K562 (cell line): ENCODE results near the gene ZNF800. TPM values are rescaled to one million over a fixed set of nuclear protein-coding genes. Genes with fewer than 3 reads are reported as not detected.
A peak's percentile ranks its signal among the peaks of the same experiment; 100 is the strongest.

Source experiments
- CHD1 ChIP-seq: fragments of 200-600 bp; sonication (generic); IDR thresholded peaks from one replicate; pipeline ENCODE4 v1.6.1; 2012; ENCODE audit warnings: mild to moderate bottlenecking, moderate library complexity, low read length, inconsistent platforms
- ETV6 ChIP-seq, 3 experiments: fragments of 150-350 bp in 1 of 3; sonication (generic) in 1 of 3; formaldehyde crosslinking in 1 of 3; IDR thresholded peaks; 2 replicates each; pipeline versions ENCODE4 v1.6.1 to v1.8.0; 2014 to 2022; ENCODE audit warnings: borderline replicate concordance in 2 of 3, low read depth in 2 of 3, antibody characterized with exemption in 1 of 3, low read length in 1 of 3, mild to moderate bottlenecking in 1 of 3, missing genetic modification reagents in 1 of 3
- HDAC1 ChIP-seq, 2 experiments: fragments of 450-650 bp; IDR thresholded peaks; 2 replicates each; pipeline ENCODE4 v1.6.1; 2016 to 2017; ENCODE audit warnings: inconsistent platforms in 1 of 2, mild to moderate bottlenecking in 1 of 2, moderate library complexity in 1 of 2
- HDGF ChIP-seq: fragments of 450-650 bp; IDR thresholded peaks from 2 replicates; pipeline ENCODE4 v1.6.1; 2016
- ILF3 ChIP-seq: fragments of 450-650 bp; IDR thresholded peaks from 2 replicates; pipeline ENCODE4 v1.6.1; 2018; ENCODE audit warnings: antibody characterized with exemption, mild to moderate bottlenecking, moderate library complexity, borderline replicate concordance
- ILK ChIP-seq: fragments of 450-650 bp; IDR thresholded peaks from 2 replicates; pipeline ENCODE4 v1.6.1; 2016; ENCODE audit warnings: missing genetic modification characterization, low read depth, mild to moderate bottlenecking, missing compliant biosample characterization, moderate library complexity, borderline replicate concordance
- MCM2 ChIP-seq: fragments of 450-650 bp; IDR thresholded peaks from 2 replicates; pipeline ENCODE4 v1.6.1; 2017; ENCODE audit warnings: low read depth, mild to moderate bottlenecking
- MTF1 ChIP-seq: fragments of 250-450 bp; sonication (Bioruptor Pico); IDR thresholded peaks from 2 replicates; pipeline ENCODE4 v1.9.0; 2021; ENCODE audit warnings: moderate library complexity, mild to moderate bottlenecking, inconsistent platforms, borderline replicate concordance
- POLR2AphosphoS2 ChIP-seq: IDR thresholded peaks from 2 replicates; pipeline ENCODE4 v1.6.1; 2012; ENCODE audit warnings: low read length, improper control_type of control experiment
- RUNX1 ChIP-seq: sonication (generic); IDR thresholded peaks from 2 replicates; pipeline ENCODE4 v1.6.1; 2016; ENCODE audit warnings: antibody characterized with exemption, low read depth
- SMAD4 ChIP-seq: fragments of 250-450 bp; sonication (Bioruptor Pico); conservative IDR thresholded peaks from 2 replicates; pipeline ENCODE4 v1.8.0; 2021; ENCODE audit warnings: inconsistent platforms, mild to moderate bottlenecking, moderate library complexity
- SOX6 ChIP-seq: fragments of 450-650 bp; IDR thresholded peaks from 2 replicates; pipeline ENCODE4 v1.6.1; 2014; ENCODE audit warnings: mild to moderate bottlenecking
- SRF ChIP-seq, 2 experiments: fragments of 250-450, 450-650 bp in 1 of 2; sonication (Bioruptor Pico) in 1 of 2; sonication (generic) in 1 of 2; formaldehyde crosslinking; IDR thresholded peaks; 2 replicates each; pipeline versions ENCODE4 v1.5.0 to v1.5.1; 2020 to 2022; ENCODE audit warnings: mild to moderate bottlenecking in 1 of 2, missing genetic modification reagents in 1 of 2
- TAF9B ChIP-seq: fragments of 450-650 bp; IDR thresholded peaks from 2 replicates; pipeline ENCODE4 v1.6.1; 2018; ENCODE audit warnings: mild to moderate bottlenecking; ENCODE audit not compliant: partially characterized antibody
- ZNF143 ChIP-seq: sonication (generic); formaldehyde crosslinking; IDR thresholded peaks from 2 replicates; pipeline ENCODE4 v1.9.0; 2022; ENCODE audit warnings: mild to moderate bottlenecking, missing genetic modification reagents
- ZNF699 ChIP-seq: fragments of 250-450 bp; sonication (Bioruptor Pico); IDR thresholded peaks from 2 replicates; pipeline ENCODE4 v1.8.0; 2021; ENCODE audit warnings: mild to moderate bottlenecking, moderate library complexity; ENCODE audit not compliant: insufficient replicate concordance
- ZNF766 ChIP-seq: fragments of 200-800 bp; sonication (Bioruptor generic); conservative IDR thresholded peaks from 2 replicates; pipeline ENCODE4 v1.6.1; 2016; ENCODE audit warnings: missing genetic modification characterization, missing compliant biosample characterization
- polyA plus RNA-seq, 8 experiments: library from polyadenylated mRNA; depleted of rRNA in 4 of 8; stranded (reverse) in 5 of 8; unstranded in 3 of 8; fragments of >200 nt; fragmentation: Nextera tagmentation in 2 of 8; fragmentation: Illumina TruSeq in 1 of 8; extraction: Ambion mirVana in 2 of 8; extraction: Trizol in 1 of 8; gene quantifications; 2 replicates each; pipeline versions ENCODE4 v1.2.1 to v1.2.3, GENCODE V29; 2011 to 2014; ENCODE audit warnings: inconsistent platforms in 1 of 8, missing spikeins in 1 of 8
- total RNA-seq, 7 experiments: library from RNA; depleted of rRNA in 6 of 7; stranded (reverse); fragments of >200 nt in 6 of 7; fragmentation: Illumina TruSeq in 2 of 7; extraction: Trizol in 2 of 7; gene quantifications; 2 replicates each; pipeline versions ENCODE4 v1.2.1 to v1.2.3, GENCODE V29; 2011 to 2021; ENCODE audit warnings: low replicate concordance in 1 of 7
- TF ChIP-seq, protein P1 (sequence below): sonication (generic); formaldehyde crosslinking; IDR thresholded peaks from 2 replicates; pipeline ENCODE4 v1.8.0; 2023; ENCODE audit warnings: mild to moderate bottlenecking, missing genetic modification reagents
- TF ChIP-seq, protein P2 (sequence below): fragments of 450-650 bp; IDR thresholded peaks from 2 replicates; pipeline ENCODE4 v1.6.1; 2014; ENCODE audit warnings: low read depth, mild to moderate bottlenecking, moderate library complexity, borderline replicate concordance
- TF ChIP-seq, protein P3 (sequence below): fragments of 250-450 bp; sonication (Bioruptor Pico); IDR thresholded peaks from 2 replicates; pipeline ENCODE4 v1.5.1; 2021; ENCODE audit warnings: mild to moderate bottlenecking

The ZNF800 gene
- total and polyA plus RNA-seq, 9 of the 15 experiments (the other 6 are each of a cell fraction or from before 2014, with no cell fraction given): 7.5 to 58.3 (median 33.4) TPM

DNA sequence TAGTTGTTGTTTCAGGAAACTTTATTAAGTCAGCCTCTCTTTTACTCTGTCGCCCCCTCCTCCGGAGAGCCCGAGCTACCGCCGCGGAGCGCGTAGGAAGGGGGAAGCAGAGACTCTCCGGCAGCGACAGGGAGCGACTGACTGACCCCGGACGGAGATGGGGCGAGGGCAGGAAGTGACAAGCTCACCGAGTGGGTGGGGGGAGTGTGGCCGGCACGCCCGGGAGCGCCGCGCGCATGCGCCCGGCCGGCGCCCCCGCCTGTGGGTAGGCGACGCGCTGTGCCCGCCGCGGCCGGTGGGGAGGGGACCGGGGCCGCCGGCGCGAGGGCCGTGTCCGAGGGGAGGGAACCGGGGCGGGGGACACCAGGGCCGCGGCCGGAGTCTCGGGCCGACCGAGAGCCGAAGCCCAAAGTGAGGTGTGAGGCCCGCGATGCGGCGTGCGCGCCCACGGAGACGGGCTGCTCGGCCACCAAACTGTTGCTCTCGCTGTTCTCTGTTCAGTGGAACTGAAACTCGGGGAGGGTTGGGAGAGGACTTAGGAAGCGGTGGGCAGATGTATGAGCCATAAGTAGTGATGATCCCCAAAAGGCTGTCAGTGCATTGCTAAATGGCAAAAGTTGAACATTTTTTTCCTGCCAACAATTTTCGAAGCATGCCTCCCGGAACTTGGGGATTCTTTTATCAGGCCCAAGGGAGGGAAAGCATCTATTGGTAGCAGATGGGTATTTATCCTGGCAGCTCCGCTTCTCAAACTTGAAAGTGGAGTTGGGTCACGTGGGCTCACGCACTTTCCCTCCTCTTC lies at the start of gene ZNF800 (continued):
- TF ChIP-seq ZNF766 (CRISPR knock-in tag) (0 out of 2 replicates have a peak, but pooled peaks have one; percentile 10), HDGF (no peak), ZNF699 (CRISPR knock-in tag) (no peak), RUNX1 (no peak), ETV6 (IDR thresholded peaks at IDR 0.05; ENCODE audit: borderline replicate concordance in 1 of 2, low read depth in 2 of 2, low read length in 1 of 2) (no peak), ETV6 (CRISPR knock-in tag; IDR thresholded peaks at IDR 0.05; ENCODE audit: borderline replicate concordance) (0 out of 2 replicates have a peak, but pooled peaks have one; percentile 20), POLR2AphosphoS2 (peak; percentile 96), SMAD4 (CRISPR knock-in tag) (no peak), TAF9B (peak; percentile 91), ILK (no peak), SRF (CRISPR knock-in tag; IDR thresholded peaks at IDR 0.05) (no peak; a peak in 1 of 4 replicates), HDAC1 (IDR thresholded peaks at IDR 0.05) (no peak), MCM2 (no peak), ZNF143 (CRISPR knock-in tag) (no peak), SOX6 (no peak), CHD1 (no peak), MTF1 (CRISPR knock-in tag) (no peak), ILF3 (0 out of 2 replicates have a peak, but pooled peaks have one; percentile 58)
- TF ChIP-seq, protein P1, sequence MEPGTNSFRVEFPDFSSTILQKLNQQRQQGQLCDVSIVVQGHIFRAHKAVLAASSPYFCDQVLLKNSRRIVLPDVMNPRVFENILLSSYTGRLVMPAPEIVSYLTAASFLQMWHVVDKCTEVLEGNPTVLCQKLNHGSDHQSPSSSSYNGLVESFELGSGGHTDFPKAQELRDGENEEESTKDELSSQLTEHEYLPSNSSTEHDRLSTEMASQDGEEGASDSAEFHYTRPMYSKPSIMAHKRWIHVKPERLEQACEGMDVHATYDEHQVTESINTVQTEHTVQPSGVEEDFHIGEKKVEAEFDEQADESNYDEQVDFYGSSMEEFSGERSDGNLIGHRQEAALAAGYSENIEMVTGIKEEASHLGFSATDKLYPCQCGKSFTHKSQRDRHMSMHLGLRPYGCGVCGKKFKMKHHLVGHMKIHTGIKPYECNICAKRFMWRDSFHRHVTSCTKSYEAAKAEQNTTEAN: no peak
- TF ChIP-seq, protein P2, sequence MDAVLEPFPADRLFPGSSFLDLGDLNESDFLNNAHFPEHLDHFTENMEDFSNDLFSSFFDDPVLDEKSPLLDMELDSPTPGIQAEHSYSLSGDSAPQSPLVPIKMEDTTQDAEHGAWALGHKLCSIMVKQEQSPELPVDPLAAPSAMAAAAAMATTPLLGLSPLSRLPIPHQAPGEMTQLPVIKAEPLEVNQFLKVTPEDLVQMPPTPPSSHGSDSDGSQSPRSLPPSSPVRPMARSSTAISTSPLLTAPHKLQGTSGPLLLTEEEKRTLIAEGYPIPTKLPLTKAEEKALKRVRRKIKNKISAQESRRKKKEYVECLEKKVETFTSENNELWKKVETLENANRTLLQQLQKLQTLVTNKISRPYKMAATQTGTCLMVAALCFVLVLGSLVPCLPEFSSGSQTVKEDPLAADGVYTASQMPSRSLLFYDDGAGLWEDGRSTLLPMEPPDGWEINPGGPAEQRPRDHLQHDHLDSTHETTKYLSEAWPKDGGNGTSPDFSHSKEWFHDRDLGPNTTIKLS: no peak
- TF ChIP-seq, protein P3, sequence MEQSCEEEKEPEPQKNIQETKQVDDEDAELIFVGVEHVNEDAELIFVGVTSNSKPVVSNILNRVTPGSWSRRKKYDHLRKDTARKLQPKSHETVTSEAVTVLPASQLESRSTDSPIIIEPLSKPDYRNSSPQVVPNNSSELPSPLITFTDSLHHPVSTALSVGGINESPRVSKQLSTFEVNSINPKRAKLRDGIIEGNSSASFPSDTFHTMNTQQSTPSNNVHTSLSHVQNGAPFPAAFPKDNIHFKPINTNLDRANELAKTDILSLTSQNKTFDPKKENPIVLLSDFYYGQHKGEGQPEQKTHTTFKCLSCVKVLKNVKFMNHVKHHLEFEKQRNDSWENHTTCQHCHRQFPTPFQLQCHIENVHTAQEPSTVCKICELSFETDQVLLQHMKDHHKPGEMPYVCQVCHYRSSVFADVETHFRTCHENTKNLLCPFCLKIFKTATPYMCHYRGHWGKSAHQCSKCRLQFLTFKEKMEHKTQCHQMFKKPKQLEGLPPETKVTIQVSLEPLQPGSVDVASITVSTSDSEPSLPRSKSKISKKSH: no peak
